Testis (tissue), 3 donors: ENCODE measurements around the gene CPEB4. TPM values are rescaled to one million over a fixed set of nuclear protein-coding genes. Genes with fewer than 3 reads are reported as not detected.

Source experiments
- DNase-seq: peaks from one replicate; pipeline ENCODE4 v3.0.0-alpha.2; 2019
- H3K27ac ChIP-seq, 2 donors: fragments of 200-600 bp; sonication (generic); one replicate each; pipeline ENCODE4 v1.5.1; 2019
- H3K27me3 ChIP-seq: fragments of 200-600 bp; sonication (generic); one replicate; pipeline ENCODE4 v1.5.1; 2019
- H3K36me3 ChIP-seq: fragments of 200-600 bp; sonication (generic); one replicate; pipeline ENCODE4 v1.5.1; 2017; ENCODE audit warnings: low read depth; ENCODE audit errors: missing control alignments
- H3K4me1 ChIP-seq: fragments of 200-600 bp; sonication (generic); one replicate; pipeline ENCODE4 v1.5.1; 2019
- H3K4me3 ChIP-seq, 2 donors: fragments of 200-600 bp; sonication (generic); one replicate each; pipeline ENCODE4 v1.5.1; 2017 to 2019
- H3K9me3 ChIP-seq: fragments of 200-600 bp; sonication (generic); one replicate; pipeline ENCODE4 v1.5.1; 2017
- CTCF ChIP-seq, 3 experiments: fragments of 450-650 bp in 2 of 3; fragments of 200-600 bp in 1 of 3; sonication (generic) in 1 of 3; IDR thresholded peaks; one replicate each; pipeline ENCODE4 v1.5.1; 2016 to 2019; ENCODE audit warnings: antibody characterized with exemption in 3 of 3, mild to moderate bottlenecking in 2 of 3, moderate library complexity in 1 of 3
- POLR2A ChIP-seq: fragments of 450-650 bp; IDR thresholded peaks from one replicate; pipeline ENCODE4 v1.6.1; 2017; ENCODE audit warnings: antibody characterized with exemption, mild to moderate bottlenecking, moderate library complexity
- WGBS, 2 donors: methylation state at CpG; one replicate each; pipeline ENCODE4 v1.1.5; 2018; 5-methylcytosine and 5-hydroxymethylcytosine counted together
- intact Hi-C: fragments of 100-400 bp; cut with DNase I; formaldehyde crosslinking; loops from one replicate; pipeline ENCODE4 v1.15.1; 2023; ENCODE audit warnings: low total_unique reads
- polyA plus RNA-seq: library from polyadenylated mRNA; stranded (reverse); fragments of 350-450 nt; fragmentation: Illumina TruSeq; extraction: RNeasy Lipid Tissue Mini Kit (QIAGEN cat#74804); gene quantifications from one replicate; pipeline ENCODE4 v1.2.3, GENCODE V29; 2014; ENCODE audit warnings: low read depth, low replicate concordance; ENCODE audit not compliant: insufficient read depth
- total RNA-seq, 2 donors: library from RNA; depleted of rRNA; stranded (reverse); fragments of >200 nt; gene quantifications; one replicate each; pipeline ENCODE4 v1.2.3, GENCODE V29; 2016

Gene CPEB4
- total and polyA plus RNA-seq, 3 donors from 2014 or later = 29.4 to 64.4 (median 52.9) TPM

- no peaks in the 10 kb centered on the region for H3K27me3 ChIP-seq
- no peaks in the 10 kb centered on the region for H3K9me3 ChIP-seq
- intact Hi-C loops = no loop called here
- H3K4me3 ChIP-seq = peak overlapping the region; percentile 57 to 64
- 66 to 72% methylated on average over 23 to 41 of the region's 41 CpGs for WGBS, 2 donors
- peak overlapping the region; percentile 50 to 75 for H3K27ac ChIP-seq
- TF ChIP-seq POLR2A (no peak), CTCF (IDR thresholded peaks at IDR 0.05) (no peak)
- H3K36me3 ChIP-seq = no peaks in the 10 kb centered on the region
- no peak for DNase-seq
- H3K4me1 ChIP-seq = no peaks in the 10 kb centered on the region
Measured at GRCh38 chr5:173989432-173990082, 101.4 kb downstream of the CPEB4 start.

- DNase-seq = no peak
- no peak for TF ChIP-seq POLR2A
- no peak for TF ChIP-seq CTCF (IDR thresholded peaks at IDR 0.05)
- intact Hi-C loops = no loop called here
- Histone ChIP-seq H3K4me3 (no peak overlapping the region), H3K4me1 (no peaks in the 10 kb centered on the region), H3K27me3 (no peaks in the 10 kb centered on the region), H3K27ac (no peak overlapping the region), H3K9me3 (no peaks in the 10 kb centered on the region), H3K36me3 (no peaks in the 10 kb centered on the region)
- 80 to 93% methylated on average over 4 of the region's 4 CpGs for WGBS, 2 donors
Measured at GRCh38 chr5:173997331-173997730, 109.2 kb downstream of the CPEB4 start.

- H3K4me3 ChIP-seq = no peak overlapping the region
- TF ChIP-seq CTCF (IDR thresholded peaks at IDR 0.05) (no peak), POLR2A (no peak)
- no peaks in the 10 kb centered on the region for H3K27me3 ChIP-seq
- no peak for DNase-seq
- no peaks in the 10 kb centered on the region for H3K4me1 ChIP-seq
- 76 to 80% methylated on average over 4 of the region's 4 CpGs for WGBS, 2 donors
- no peaks in the 10 kb centered on the region for H3K9me3 ChIP-seq
- intact Hi-C loops = no loop called here
- H3K36me3 ChIP-seq = no peaks in the 10 kb centered on the region
- no peak overlapping the region for H3K27ac ChIP-seq
Measured at GRCh38 chr5:173998531-173998930, 110.4 kb downstream of the CPEB4 start.

- H3K27ac ChIP-seq = no peak overlapping the region
- H3K4me3 ChIP-seq = no peak overlapping the region
- intact Hi-C loops = no loop called here
- H3K36me3 ChIP-seq = no peaks in the 10 kb centered on the region
- H3K9me3 ChIP-seq = no peaks in the 10 kb centered on the region
- no peak for TF ChIP-seq CTCF (IDR thresholded peaks at IDR 0.05)
- TF ChIP-seq POLR2A = no peak
- no peak for DNase-seq
- no peaks in the 10 kb centered on the region for H3K27me3 ChIP-seq
- H3K4me1 ChIP-seq = no peaks in the 10 kb centered on the region
- WGBS, 2 donors = 89 to 90% methylated on average over 4 of the region's 4 CpGs
Measured at GRCh38 chr5:174000076-174000475, 111.9 kb downstream of the CPEB4 start.

GRCh38 chr5:174003795-174004194 lies 115.6 kb downstream of the CPEB4 start:
- no peak overlapping the region for H3K4me3 ChIP-seq
- no peaks in the 10 kb centered on the region for H3K9me3 ChIP-seq
- no peaks in the 10 kb centered on the region for H3K27me3 ChIP-seq
- TF ChIP-seq POLR2A (no peak), CTCF (IDR thresholded peaks at IDR 0.05) (no peak)
- no peaks in the 10 kb centered on the region for H3K36me3 ChIP-seq
- DNase-seq = no peak
- no peak overlapping the region for H3K27ac ChIP-seq
- no peaks in the 10 kb centered on the region for H3K4me1 ChIP-seq
- intact Hi-C loops = no loop called here
